HG03064 (cell line): ENCODE measurements around the gene STXBP5.

Experiments
- ATAC-seq: cut with Tn5 transposase; IDR thresholded peaks from one replicate; pipeline ENCODE4 v1.9.1; 2021; ENCODE audit warnings: low read depth; ENCODE audit not compliant: unreplicated experiment

Gene STXBP5

DNA sequence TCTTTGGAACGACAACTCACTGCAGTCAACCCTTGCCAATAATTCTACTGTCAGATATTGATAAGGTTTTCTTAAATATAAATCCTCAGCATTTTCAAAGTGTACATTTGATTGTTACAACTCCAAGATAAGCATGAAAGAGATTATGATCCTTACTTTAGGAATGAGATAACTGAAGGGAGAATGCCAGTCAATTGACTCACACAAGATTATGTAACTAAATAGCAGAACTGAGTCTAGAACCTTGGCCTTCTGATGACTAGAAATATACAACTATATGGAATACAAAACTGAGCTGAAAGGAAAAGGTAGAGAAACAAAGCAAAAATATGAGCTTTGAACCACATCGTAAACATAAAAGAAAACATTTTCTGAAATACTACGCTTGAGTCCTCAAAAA lies 26.9 kb upstream of the STXBP5 start:
- ATAC-seq: no peak

DNA sequence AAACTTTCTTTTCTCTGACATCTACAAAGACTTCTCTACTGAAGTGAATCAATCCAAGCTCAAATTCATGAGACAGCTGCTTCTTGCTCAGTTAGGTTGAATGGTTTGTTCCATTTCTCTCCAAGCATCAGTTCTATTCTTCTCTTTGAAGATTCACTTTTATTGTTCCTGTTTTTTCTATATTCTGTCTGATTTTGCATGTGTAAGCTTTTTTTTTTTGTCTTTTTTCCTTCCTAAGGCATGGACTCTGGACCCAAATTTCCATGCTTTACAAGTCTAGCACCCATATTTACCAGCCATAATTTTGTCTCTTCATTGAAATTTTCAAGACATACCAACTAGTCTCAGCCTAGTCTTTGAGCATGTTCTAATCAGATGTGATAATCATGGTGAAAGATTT lies 25.9 kb upstream of the STXBP5 start:
- no peak for ATAC-seq

DNA sequence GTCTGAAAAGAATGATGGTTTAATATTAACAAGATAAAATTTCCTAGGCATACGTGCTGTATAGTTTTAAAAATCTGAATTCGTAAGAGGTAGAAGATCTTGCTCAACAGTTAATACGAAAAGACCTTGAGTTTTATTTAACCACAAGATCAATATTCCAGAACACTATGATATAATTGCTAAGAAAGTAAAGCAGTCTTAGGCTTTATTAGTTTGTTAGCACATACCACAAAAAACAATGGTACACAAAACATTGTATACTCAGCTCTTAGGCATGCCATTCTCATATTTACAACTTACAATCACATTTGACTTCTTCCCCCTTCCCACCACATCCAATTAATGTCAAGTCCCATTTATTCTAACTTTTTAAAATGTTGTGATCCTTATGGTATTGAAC lies 24.4 kb upstream of the STXBP5 start:
- no peak for ATAC-seq

DNA sequence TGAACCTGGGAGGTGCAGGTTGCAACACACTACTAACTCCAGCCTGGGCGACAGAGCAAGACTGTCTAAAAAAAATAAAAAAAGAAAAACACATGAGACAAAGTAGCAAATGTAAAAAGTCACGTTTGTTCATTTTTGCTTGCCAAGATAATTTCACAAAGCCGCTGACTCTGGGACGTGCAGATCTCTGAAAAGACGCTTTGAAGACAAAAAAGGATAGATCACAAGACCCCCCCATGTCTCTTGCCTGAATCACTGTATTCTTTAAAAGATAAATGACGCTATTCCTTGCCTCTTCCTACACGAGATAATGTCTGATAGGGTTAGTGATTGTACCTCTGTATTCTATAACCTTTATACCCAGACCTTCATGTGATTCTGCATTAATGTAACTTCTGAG lies 23.3 kb upstream of the STXBP5 start:
- ATAC-seq: no peak

DNA sequence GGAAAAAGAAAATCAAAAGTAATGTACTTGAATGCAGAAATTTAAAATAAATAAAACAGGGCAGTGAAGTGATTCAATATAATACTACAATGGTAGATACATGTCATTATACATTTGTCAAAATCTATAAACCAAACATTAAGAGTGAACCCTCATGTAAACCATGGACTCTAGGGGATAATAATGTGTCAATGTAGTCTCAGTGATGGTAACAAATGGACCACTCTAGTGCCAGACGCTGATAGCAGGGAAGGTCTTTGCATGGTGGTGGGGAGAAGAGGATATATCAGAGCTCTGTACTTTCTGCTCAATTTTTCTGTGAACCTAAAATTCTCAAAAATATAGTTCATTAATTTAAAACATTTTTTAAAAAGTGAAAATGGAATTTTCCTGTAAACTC lies 19.8 kb upstream of the STXBP5 start:
- no peak for ATAC-seq

DNA sequence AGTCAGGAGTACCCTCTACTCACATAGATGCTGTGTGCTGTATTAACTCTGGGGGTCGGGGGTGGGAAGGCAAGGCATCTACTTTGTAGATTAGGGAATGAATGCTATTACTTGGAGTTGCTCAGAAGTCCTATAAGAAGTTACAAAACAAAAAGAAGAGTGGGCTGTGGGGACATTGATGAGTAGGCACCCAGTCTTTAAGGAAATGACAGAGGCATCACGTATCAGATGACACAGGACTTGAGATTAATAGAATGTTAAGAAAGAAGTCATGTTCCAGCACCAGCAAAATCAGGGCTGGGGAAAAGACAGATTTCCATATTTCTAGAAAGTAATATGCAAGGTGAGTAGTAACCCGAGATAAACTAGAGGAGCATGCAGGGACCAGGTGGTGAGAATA lies 19.0 kb upstream of the STXBP5 start:
- ATAC-seq: no peak

DNA sequence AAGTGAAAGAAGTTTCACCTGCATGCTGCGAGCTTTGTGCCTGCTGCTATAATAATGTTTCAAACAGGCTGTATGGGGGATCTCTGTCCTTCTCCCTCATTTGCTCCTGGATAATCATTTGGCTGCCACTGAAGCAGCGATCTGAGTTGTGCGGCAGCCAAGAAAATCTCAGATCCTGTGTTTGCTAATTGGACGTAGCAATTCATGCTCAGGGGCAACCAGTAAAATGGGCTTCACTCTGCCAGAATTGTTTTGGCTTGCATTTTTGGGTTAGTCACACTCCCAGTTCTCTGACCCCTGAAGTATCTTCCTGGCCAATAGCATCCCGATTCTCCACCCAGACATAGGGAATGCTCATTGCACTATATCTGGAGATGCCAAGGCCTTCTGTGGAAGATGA lies 13.7 kb upstream of the STXBP5 start:
- no peak for ATAC-seq

DNA sequence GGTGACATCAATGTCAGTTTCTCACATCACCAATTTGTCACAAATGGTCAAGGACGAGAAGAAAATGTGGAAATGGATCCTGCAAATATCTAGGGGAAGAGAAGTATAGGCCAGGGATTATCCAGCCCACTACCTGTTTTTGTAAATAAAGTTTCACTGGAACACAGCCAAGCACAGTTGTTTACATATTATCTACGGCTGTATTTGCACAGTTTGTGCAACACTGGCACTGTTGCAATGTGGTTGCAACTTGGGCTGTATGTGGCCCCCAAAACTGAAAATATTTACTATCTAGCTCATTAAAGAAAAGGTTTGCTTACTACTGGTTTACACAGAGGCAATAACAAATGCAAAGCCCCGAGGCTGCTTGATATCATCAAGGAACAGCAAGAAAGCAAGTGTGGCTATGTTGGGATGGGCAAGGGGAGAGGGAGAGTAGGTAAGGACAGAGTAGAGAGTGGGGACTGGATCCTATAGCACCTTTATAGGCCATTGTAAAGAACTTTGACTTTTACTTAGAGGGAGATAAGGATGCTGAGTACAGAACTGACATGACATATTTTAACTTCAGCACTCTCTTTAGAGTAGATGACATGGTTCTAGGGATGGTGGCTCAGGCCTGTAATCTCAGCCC lies 11.8 kb upstream of the STXBP5 start:
- no peak for ATAC-seq

DNA sequence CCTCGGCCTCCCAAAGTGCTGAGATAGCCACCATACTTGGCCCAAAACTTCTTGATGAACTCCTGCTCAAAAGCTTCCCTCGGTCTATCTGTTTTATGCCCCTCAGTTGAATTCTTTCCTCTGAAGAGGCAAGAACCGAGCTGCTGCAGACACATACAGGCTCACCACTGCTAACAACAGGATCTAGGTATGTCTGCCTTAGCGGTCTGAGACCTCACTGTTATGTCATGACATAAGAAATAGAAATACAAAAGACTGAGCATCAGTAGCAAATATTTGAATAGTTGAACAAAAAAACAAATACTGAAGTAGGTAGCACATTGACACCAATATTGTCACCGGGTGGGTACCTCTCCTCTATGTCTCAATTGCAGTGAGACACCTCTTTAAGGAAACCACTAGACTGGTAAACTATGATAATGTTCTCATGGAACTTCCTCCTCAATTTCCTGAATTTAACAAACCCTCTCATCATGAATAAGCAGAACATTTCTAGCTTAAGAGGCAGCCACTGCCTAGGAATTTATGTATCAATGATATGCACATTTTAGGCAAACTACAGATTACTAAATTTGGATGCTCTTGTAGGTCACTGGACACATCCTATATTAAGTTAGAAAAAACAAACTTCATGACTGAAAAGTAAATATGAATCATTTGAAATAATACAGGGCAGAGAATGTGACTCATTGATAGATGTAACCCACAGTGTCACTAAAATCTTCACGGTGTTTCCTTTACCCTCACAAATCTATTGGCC lies 9.4 kb upstream of the STXBP5 start:
- no peak for ATAC-seq

DNA sequence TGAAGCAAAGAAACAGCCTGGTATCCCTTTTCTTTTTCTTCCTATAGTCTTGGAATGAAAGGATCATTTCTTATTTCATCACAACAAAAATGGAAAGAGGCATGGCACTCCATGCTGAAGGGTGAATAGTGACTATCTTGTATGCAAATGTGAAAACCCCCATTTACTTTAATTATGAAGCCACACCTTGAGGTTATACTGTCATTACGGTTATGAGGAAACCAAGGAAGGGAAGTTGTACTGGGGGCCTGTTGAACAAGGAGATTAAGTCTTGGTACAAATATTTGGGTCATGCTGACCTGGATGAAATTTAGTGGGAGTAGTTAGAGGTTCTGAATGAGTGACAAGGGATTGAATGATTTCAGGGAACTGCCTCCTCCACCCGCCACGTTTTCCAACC lies 8.7 kb upstream of the STXBP5 start:
- ATAC-seq: no peak

DNA sequence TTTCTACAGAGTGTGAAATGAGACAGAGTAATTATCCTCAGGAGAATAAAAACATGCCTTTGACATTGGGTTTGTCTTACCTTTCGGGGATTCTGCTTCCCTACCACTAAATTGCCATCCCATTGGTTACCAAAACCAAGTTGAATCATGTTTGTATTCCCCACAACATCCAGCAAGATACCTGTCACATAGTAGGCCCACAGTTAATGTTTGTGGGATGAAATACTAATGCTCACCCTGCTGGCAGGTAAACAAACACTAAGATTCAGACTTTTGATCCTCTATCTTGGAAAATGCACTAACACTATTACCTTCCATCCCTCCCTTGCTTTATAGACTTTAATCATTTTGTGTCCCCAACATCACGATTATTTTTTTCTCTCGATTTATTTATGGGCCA lies 8.2 kb upstream of the STXBP5 start:
- no peak for ATAC-seq

DNA sequence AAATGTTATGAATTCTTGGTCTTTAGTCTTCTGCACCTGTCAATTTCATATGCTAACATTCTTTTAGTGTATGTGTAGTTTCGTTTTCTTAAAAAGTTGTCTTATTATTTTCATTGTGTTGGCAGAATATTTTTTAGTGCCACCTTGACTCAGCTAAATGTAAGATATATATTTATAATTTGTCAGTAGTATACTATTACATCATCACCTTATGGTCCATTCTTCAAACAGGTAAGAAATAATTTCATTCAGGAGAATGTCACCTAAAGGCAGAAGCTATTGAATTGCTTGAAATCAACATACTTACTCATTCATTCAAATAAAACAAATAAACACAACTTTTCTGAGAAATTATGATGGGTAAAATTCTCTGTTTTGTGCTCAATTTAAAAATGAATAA lies 3.5 kb upstream of the STXBP5 start:
- ATAC-seq: no peak

DNA sequence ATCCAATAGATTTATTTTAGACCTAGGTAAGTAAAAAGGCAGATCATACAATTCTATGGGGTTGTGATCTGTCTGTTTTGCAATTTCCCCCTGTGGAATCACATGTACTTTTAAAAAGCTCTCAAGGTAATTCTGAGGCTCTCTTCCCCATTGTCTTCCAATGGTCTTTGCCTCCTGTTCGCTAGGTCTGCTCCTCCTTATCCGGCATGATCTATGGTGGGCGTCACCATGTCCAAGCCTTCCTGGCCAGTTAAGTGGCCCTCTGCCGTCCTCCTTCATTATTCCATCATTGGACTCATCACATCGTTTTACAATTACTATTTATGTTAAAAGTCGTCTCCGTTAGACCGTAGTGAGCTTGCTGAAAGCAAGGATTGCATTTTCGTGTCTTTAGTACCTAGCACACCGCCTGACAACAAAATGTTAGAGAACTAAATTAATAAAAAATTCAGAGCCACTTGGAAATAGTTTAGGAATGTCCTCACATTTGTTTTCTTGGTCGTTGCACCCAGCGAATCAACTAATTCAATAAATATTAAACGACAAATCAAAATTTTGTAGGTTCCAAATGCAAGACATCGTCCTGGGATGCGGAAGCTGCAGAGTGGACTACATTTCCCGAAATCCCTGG lies 2.2 kb upstream of the STXBP5 start:
- peak; percentile 20 for ATAC-seq

DNA sequence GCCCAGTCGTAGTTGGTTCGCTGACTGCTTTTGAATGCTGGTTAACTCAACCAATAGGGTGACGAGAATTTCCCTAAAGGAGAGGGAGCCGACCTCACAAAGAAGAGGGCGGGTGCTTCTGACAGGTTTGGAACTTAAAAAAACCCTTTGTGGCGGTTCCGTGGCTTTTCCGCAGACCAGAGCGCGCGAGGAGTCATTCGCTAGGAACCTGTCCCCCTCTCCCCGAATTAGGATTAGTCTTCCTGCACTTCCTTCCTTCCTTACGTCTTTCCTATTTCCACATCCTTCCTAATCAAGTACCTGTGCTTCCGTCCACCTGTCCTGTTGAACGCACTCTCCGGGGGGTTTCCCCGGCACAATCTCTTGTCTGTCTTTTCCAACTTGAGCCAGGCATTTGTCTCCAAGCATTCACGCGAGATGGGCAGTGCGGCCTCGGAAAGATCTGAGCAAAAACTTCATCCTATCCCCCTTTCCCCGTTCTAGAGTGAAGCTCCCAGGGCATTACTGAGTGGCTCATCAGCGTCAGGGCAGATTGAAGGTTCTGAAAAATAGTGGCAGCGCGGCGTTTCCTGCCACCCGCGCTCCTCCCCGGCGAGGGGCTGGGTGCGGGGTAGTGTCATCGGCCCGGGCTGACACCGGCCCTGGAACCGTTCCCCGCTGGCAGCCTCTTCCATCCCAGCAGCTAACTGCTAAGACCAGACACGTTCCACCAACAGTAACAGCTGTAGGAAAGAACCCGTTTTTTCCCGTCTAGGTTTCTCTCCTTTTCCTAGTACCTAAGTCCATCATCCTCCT lies 1.5 kb upstream of the STXBP5 start:
- peak; percentile 75 for ATAC-seq

DNA sequence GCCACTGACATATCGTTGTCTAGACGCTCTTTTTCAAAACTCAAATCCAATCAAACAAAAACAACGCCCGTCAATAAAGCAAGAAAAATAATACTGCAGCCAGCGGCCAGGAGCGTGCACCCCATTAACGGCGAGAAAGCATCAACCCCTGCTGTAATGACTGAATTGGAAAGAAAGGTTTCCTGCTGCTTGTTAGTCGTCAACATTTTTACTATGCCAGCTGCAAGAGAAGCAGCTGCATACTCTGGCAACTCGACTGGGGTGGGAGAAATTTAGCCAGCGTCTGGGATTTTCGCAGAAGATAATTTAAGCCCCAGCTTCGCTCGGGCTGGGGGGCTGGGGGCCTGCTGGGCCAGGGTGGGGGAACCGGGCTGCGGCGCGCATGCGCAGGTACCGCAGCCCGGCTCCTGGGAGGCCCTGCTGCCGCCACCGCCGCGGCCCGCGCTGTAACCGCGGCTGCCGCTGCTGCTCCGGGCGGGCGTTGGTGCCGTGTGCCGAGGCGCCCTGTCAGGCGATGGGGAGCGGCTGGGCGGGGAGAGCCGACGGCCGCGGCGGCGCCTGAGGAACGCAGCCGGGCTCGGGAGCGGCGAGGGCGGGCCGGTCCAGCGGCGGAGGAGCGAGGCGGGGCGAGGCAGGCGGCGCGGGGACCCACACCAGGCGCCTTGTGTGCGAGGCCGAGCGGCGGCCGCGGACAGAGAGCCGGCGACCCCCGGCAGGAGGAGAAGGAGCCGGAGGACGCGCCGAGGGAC lies 732 bp upstream of the STXBP5 start:
- ATAC-seq: peak; percentile 39

DNA sequence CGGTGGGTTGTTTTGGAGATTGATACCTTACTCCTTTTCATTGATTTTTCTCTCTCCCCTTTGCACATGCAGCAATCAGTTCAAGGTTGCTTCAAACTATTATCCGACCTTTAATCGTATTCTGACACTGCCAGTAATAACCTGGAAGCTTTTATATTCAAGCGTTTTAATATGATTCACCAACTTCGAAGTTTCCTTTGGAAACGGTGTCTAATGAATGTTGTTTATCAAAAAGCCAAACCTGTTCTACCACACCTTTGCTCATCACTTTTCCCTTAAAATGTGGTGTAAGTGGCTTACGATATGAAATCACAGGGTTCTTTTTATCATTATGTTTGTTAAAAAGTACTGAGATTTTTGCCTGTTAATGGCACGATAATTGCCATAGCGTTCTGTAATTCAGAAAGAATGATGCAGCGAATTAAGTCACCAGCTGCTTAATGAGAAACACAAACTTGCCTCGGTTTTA lies 660 bp downstream of the STXBP5 start:
- ATAC-seq: no peak

DNA sequence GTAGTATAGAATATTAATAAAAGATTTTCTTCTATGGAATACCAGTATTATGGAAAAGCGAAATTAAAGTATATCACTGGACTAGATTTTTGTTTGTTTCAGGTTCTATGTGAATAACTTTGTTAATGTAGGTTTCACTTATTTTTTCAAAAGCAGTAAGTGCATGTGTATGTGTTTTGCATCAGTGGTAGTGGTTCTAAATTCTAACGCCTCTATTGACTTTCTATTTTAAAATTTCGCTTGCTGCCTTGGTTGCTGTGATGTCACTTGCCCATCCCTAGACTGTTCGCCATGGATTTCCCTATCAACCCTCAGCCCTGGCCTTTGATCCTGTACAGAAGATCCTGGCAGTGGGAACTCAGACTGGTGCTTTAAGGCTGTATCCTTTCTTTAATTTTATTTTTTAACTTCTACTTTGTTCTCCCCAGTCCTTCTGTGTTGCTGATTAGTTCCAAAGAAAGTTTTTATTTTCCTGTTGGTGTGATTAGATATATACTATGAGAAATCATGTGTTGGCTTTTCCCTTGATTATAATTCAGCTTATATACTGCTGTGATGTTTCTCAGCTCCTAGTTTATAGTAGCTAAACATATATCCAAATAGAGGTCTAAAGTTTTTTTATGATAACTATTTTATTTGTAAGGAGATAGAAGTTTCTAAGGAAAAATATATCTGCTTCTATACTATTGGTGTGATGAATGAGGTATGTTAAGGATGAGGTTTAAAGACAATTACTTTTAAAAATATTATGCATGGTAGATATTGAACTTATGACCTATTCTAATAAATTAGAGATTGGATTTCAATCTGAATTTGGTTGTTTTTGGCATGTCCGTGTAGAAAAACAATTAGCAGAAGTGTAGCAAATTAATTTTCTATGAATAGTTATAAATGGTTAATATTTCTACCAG lies 1.7 kb downstream of the STXBP5 start:
- ATAC-seq: no peak

DNA sequence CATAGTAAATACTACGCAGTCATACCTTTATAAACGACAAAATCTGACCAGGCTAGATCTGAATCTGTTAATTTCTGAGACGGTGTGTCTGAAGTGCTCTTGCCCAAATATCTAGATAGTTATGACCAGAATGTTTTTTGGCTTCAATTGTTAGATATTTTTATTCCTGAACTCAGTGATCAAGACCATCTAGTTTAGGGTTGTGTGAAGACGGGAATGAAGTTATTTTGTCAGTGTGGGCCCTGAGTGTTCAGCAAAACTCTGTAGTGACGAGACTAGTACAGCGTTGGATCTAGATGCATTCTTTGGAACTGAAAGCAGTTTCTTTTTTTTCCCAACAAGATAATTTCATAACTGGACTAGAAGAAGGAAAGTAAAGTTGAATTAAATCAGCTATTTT lies 3.1 kb downstream of the STXBP5 start:
- no peak for ATAC-seq
